Glutamatergic neuron (in vitro differentiated cells): Measurements from ENCODE around the gene BIN1. TPM values are rescaled to one million over a fixed set of nuclear protein-coding genes. Genes with fewer than 3 reads are reported as not detected.
A peak's percentile ranks its signal among the peaks of the same experiment; 100 is the strongest.

Experiments
- DNase-seq: peaks from one replicate; pipeline ENCODE4 v3.0.0; 2022
- H3K27ac Mint-ChIP-seq: one replicate; pipeline ENCODE4 v1.8.0; 2020; ENCODE audit warnings: mild to moderate bottlenecking, mixed read lengths, inconsistent platforms; ENCODE audit not compliant: unreplicated experiment
- H3K27me3 Mint-ChIP-seq: one replicate; pipeline ENCODE4 v1.8.0; 2020; ENCODE audit warnings: mild to moderate bottlenecking, moderate library complexity, mixed read lengths, inconsistent platforms; ENCODE audit not compliant: unreplicated experiment
- H3K36me3 Mint-ChIP-seq: one replicate; pipeline ENCODE4 v1.8.0; 2020; ENCODE audit warnings: mild to moderate bottlenecking, mixed read lengths, inconsistent platforms; ENCODE audit not compliant: unreplicated experiment
- H3K4me1 Mint-ChIP-seq: one replicate; pipeline ENCODE4 v1.8.0; 2020; ENCODE audit warnings: mild to moderate bottlenecking, low read depth, mixed read lengths, inconsistent platforms; ENCODE audit not compliant: unreplicated experiment
- H3K4me3 Mint-ChIP-seq: one replicate; pipeline ENCODE4 v1.8.0; 2020; ENCODE audit warnings: mild to moderate bottlenecking, mixed read lengths, inconsistent platforms; ENCODE audit not compliant: unreplicated experiment
- H3K9me3 Mint-ChIP-seq: one replicate; pipeline ENCODE4 v1.8.0; 2020; ENCODE audit warnings: mild to moderate bottlenecking, moderate library complexity, mixed read lengths, inconsistent platforms; ENCODE audit not compliant: unreplicated experiment
- total RNA-seq: library from RNA; stranded (reverse); fragmentation: NEBNext Ultra II Directional; extraction: Animal tissue kit (Norgen Biotek cat#: 25700); gene quantifications from one replicate; pipeline ENCODE4 v1.2.1, GENCODE V29; 2021; ENCODE audit not compliant: unreplicated experiment
- TF ChIP-seq, protein P1 (sequence below): fragments of 200-600 bp; sonication (generic); IDR thresholded peaks from one replicate; pipeline ENCODE4 v1.5.0; 2021; ENCODE audit not compliant: partially characterized antibody, unreplicated experiment

Gene BIN1
- total RNA-seq, 1 donor from 2014 or later = 176 TPM

DNA sequence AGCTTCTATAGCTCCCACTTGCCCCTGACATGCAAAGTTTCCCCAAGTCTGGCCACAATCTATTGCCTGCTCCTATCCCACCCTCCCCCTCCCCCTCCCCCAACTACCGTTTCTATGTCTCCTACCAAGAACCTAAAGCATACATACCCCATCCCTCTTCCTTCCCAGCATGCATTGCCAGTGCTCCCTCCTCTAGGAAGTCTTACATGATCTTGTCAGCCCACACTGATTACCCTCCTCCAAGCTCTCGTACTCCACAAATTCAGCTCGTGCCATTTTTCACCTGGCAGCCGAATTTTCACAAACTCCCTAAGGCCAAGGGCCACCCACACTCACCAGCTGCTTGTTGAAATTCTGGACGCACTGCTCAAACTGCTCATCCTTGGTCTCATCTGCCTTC is 30.7 kb downstream of the BIN1 start:
- TF ChIP-seq, protein P1, sequence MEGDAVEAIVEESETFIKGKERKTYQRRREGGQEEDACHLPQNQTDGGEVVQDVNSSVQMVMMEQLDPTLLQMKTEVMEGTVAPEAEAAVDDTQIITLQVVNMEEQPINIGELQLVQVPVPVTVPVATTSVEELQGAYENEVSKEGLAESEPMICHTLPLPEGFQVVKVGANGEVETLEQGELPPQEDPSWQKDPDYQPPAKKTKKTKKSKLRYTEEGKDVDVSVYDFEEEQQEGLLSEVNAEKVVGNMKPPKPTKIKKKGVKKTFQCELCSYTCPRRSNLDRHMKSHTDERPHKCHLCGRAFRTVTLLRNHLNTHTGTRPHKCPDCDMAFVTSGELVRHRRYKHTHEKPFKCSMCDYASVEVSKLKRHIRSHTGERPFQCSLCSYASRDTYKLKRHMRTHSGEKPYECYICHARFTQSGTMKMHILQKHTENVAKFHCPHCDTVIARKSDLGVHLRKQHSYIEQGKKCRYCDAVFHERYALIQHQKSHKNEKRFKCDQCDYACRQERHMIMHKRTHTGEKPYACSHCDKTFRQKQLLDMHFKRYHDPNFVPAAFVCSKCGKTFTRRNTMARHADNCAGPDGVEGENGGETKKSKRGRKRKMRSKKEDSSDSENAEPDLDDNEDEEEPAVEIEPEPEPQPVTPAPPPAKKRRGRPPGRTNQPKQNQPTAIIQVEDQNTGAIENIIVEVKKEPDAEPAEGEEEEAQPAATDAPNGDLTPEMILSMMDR = no peak
- Mint-ChIP-seq H3K4me3 (no peak overlapping the region), H3K27me3 (peaks cover 9% of the 10 kb centered on the region)

DNA sequence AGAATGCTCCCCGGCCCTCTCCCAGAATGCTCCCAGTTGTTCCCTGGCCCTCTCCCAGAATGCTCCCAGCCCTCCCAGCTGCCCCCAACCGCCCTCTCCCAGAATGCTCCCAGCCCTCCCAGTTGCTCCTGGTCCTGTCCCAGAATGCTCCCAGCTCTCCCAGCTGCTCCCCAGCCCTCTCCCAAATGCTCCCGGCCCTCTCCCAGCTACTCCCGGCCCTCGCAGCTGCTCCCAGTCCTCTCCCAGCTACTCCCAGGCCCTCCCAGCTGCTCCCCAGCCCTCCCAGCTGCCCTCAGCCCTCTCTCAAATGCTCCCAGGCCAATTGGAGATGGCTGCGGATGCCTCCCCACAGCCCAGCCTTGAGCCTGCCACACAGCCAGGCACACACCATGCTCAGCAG is 31.1 kb downstream of the BIN1 start:
- no peaks in the 10 kb centered on the region for H3K36me3 Mint-ChIP-seq
- TF ChIP-seq, protein P1 = no peak
- H3K4me1 Mint-ChIP-seq = peaks cover 38% of the 10 kb centered on the region
- H3K4me3 Mint-ChIP-seq = no peak overlapping the region
- H3K27ac Mint-ChIP-seq = no peak overlapping the region
- no peak for DNase-seq
- H3K27me3 Mint-ChIP-seq = peaks cover 9% of the 10 kb centered on the region
- H3K9me3 Mint-ChIP-seq = peaks cover 13% of the 10 kb centered on the region

More for the DNA sequence above, 30.7 kb downstream of the BIN1 start:
- DNase-seq = no peak
- peaks cover 38% of the 10 kb centered on the region for H3K4me1 Mint-ChIP-seq
- peaks cover 12% of the 10 kb centered on the region for H3K9me3 Mint-ChIP-seq
- no peak overlapping the region for H3K27ac Mint-ChIP-seq
- no peaks in the 10 kb centered on the region for H3K36me3 Mint-ChIP-seq

DNA sequence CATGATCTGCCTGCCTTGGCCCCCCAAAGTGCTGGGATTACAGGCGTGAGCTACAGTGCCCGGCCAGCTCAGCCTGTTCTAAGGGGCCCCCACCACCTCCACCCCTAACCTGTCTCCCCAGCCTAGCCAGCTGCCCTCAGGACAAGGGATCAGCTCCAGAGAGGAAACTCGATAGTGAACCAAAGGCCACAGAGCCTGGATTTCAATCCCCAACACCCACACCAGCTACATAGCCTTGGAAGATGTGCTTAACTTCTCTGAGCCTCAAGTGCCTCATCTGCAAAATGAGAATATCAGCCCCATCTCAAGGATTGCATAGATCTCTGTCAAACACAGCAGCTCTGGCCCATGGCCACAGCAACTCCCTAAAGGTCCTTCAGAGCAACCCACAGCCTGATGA is 32.0 kb downstream of the BIN1 start:
- H3K9me3 Mint-ChIP-seq = peaks cover 11% of the 10 kb centered on the region

DNA sequence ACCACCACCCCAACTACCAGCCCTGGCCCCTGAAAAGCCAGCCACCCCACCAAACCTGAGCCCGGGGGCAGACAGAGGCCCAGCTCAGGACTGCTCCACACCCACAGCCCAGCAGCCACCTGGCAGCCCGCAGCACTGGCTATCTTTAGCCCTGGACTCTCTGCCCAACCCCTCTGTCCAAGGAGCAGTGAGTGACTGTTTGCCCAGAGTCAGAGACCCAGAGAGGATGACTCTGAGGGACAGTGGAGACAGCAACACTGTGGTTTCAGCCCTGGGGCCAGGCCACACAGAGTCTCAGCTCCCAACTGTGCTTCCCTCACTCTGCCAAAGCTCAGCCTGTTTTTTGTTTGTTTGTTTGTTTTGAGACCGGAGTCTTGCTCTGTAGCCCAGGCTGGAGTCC is 32.6 kb downstream of the BIN1 start:
- DNase-seq = no peak
- peaks cover 11% of the 10 kb centered on the region for H3K27me3 Mint-ChIP-seq
- H3K36me3 Mint-ChIP-seq = no peaks in the 10 kb centered on the region
- TF ChIP-seq, protein P1 = no peak
- H3K4me1 Mint-ChIP-seq = peaks cover 36% of the 10 kb centered on the region
- H3K9me3 Mint-ChIP-seq = peaks cover 11% of the 10 kb centered on the region
- H3K4me3 Mint-ChIP-seq = no peak overlapping the region
- peak overlapping the region; percentile 28 for H3K27ac Mint-ChIP-seq

More for the DNA sequence above, 32.0 kb downstream of the BIN1 start:
- Mint-ChIP-seq H3K4me3 (no peak overlapping the region), H3K4me1 (peaks cover 38% of the 10 kb centered on the region), H3K36me3 (no peaks in the 10 kb centered on the region), H3K27me3 (peaks cover 11% of the 10 kb centered on the region), H3K27ac (no peak overlapping the region)
- TF ChIP-seq, protein P1 = no peak
- no peak for DNase-seq

DNA sequence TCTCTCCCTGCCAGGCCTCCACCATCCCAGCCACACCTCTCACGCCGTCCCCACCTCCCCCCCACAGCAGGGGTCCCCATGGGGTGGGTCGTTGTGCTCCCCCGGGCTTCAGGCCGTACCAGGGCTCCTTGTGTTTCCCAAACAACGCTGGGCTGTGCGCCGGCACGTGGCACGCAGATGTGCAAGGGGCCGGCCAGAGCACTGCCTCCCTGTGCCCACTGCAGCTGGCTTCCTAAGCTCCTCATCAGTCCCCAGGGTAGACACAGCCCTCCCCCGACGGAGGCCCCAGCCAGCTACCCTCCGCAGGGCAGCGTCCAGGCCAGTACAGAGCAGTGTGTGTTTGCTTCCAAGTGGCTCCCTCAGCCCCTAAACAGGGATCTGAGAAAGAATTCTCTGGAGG is 34.0 kb downstream of the BIN1 start:
- no peaks in the 10 kb centered on the region for H3K36me3 Mint-ChIP-seq
- DNase-seq = no peak
- peaks cover 27% of the 10 kb centered on the region for H3K4me1 Mint-ChIP-seq
- no peak overlapping the region for H3K27ac Mint-ChIP-seq
- no peak overlapping the region for H3K4me3 Mint-ChIP-seq
- H3K27me3 Mint-ChIP-seq = peaks cover 11% of the 10 kb centered on the region
- TF ChIP-seq, protein P1 = no peak
- H3K9me3 Mint-ChIP-seq = peaks cover 8% of the 10 kb centered on the region
